Activated CD8-positive, alpha-beta memory T cell treated with anti-CD3 and anti-CD28 coated beads for 4 hours (primary cell): ENCODE results near the gene PPP1R12A.
"Not testable (repeated sequence)": the region's sequence is repeated elsewhere in the genome, so short reads cannot be mapped to it uniquely, and the experiment has no call there.

ENCODE experiments used
- DNase-seq, 2 donors: peaks; one replicate each; pipeline ENCODE4 v3.0.0-alpha.2; 2020; ENCODE audit warnings: low read depth in 2 of 2

The PPP1R12A gene

DNA sequence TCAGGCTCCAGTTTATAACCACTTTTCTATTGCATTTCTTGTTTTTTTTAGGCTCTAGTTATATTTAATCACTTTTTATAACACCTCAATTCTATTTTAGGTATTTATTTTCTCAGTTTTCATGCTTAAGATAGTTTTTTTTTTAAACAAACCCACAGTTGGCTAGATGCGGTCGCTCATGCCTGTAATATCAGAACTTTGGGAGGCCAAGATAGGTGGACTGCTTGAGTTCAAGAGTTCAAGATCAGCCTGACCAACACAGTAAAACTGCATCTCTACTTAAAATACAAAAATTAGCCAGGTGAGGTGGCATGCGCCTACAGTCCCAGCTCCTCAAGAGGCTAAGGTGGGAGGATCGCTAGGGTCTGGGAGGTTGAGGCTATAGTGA, 93.0 kb downstream of the PPP1R12A start:
- DNase-seq: no peak

DNA sequence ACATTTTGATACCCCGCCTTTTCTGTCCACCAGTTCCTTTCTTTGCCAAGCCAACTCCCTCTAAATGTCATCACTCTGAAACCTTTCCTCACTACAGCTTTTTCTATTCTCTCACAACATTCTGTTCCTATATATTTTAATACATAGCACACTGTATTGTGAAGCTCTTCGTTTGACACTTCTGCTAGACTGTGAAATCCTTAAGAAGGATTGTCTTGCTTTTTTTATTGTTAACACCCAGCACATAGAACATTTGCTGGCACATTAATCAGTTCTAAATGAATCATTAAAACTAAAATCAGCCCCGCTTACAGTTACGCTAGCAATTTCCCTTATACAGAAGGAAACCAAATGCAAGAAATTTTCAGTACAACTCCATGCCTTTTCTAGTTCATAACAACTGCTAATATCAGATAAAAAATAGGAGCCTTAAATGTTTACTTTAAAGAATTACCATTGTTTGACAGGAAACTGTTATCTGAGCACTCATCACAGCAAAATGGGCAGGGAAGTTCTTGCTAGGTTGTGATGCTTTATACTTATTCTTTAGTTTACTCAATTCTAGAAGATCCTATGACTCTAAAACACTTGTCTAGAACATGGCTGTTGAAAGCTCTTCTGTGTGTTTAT, 93.5 kb downstream of the PPP1R12A start:
- DNase-seq: no peak

DNA sequence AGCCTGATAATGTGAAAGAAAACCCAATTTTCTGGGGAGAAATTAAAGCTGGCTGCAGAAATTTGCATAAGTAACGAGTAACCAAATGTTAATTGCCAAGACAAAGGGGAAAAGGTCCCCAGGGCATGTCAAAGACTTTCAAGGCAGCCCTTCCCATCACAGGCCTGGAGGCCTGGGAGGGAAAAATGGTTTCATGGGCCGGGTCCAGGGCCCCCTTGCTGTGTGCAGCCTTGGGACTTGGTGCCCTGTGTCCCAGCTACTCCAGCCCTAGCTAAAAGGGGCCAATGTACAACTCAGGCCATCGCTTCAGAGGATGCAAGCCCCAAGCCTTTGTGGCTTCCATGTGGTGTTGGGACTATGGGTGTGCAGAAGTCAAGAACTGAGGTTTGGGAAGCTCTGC, 96.5 kb downstream of the PPP1R12A start:
- DNase-seq: no peak

DNA sequence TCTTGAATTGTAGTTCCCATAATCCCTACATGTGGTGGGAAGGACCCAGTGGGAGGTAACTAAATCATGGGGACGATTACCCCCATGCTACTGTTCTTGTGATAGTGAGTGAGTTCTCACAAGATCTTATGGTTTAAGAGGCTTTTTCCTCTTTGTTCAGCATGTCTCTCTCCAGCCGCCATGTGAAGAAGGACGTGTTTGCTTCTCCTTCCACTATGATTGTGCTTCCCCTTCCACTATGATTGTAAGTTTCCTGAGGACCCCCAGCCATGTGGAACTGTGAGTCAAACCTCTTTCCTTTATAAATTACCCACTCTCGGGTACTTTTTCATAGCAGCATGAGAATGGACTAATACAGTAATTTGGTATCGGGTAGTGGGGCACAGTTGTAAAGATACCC, 97.3 kb downstream of the PPP1R12A start:
- DNase-seq: no peak

DNA sequence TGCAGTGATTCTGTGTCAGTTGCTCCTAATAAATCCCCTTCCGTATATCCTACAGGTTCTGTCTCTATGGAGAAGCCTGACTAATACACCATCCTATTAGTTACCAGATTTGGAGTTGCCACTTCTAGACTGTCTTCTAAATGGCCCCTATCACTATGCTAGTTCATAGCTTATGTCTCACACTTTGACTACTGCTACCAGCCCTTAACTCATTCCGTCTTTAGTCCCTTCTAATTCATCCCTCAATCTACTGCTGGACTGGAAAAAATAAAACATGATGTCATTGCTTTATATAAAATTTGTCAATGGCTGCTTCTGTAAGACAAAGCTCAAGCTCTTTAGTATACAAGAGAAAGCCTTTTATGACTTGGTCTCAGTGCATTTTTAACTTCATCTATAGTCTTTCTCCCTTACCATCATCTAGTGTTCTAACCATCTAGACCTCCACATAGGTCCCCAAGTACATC, 99.5 kb downstream of the PPP1R12A start:
- DNase-seq: no peak

DNA sequence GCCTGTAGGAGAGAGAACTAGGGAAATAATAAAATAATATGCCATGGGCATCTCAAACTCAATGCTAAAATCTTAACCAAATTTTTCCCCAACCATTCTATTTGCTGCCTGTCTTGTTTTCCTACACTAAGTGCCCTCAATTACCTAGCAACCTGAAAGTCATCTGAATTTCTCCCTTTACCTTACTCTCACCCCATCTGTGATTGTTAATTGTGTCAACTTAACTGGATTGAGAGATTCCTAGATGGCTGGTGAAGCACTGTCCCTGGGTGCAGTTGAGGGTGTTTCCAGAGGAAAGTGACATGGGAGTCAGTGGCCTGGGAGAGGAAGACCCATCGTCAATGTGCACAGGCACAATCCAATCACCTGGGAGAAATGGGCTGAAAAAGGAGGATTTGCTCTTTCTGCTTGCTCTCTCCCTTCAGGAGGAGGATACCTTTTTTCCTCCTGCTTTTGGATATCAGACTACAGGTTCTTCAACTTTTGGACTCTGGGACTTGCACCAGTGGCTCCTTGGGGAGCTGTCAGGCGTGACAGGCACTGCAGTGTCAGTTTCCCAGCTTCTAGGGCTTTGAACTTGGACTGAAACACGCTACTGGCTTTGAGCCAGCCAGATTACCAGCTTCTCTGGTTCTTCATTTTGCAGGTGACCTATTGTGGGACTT, 100.1 kb downstream of the PPP1R12A start:
- DNase-seq: no peak

DNA sequence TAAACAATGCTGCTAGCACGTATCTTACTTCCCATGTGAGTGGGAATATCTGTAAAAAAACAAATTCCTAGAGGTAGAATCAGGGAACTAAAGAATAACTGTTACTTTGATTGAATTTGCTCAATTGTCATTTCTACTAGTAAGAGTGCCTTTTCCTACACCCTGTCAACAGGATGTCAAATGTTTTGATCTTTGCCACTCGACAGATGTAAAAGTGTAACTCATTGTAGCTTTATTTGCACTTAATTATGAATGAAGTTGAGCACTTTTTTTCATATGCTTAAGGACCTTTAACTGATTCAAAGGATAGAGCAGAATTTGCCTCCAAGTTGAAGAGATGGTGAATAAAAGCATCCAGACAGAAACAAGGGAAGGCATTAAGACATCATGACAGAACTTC, 104.5 kb downstream of the PPP1R12A start:
- DNase-seq: no peak

DNA sequence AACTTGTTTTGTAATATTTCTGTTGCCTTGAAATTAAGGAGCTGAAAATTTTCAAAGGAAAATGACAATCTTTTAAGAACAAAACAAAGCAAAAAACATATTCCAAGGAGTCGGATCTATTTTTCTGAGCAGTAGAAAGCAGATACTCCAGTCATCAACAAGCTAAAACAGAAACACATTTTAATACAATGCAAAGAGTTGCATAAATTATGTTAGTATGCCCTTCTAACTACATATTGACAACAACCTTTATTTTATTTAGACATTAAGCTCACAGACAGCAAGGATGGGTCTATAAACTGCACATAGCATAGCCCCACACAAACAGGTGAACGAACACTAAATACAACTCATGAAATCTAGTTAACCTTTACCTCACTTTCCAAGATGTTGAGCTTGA, 106.0 kb downstream of the PPP1R12A start:
- DNase-seq: no peak

DNA sequence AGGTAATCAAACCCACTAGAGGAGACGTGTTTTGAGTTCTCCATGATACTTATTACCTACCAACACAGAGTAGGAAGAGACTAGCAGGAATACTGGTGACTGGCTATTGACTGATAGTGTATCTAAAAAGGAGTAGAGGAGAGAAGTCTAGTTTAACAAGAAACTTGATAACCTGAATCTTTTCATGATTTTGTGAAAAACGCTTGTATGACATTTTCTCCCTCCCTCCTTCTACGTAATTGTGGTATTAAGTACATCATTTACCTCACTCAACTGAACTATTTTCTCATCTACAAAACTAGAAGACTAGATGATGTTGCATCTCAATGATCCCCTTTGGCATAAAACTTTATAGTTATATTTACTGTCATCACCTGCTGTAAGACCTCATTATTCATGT, 107.4 kb downstream of the PPP1R12A start:
- DNase-seq: no peak

DNA sequence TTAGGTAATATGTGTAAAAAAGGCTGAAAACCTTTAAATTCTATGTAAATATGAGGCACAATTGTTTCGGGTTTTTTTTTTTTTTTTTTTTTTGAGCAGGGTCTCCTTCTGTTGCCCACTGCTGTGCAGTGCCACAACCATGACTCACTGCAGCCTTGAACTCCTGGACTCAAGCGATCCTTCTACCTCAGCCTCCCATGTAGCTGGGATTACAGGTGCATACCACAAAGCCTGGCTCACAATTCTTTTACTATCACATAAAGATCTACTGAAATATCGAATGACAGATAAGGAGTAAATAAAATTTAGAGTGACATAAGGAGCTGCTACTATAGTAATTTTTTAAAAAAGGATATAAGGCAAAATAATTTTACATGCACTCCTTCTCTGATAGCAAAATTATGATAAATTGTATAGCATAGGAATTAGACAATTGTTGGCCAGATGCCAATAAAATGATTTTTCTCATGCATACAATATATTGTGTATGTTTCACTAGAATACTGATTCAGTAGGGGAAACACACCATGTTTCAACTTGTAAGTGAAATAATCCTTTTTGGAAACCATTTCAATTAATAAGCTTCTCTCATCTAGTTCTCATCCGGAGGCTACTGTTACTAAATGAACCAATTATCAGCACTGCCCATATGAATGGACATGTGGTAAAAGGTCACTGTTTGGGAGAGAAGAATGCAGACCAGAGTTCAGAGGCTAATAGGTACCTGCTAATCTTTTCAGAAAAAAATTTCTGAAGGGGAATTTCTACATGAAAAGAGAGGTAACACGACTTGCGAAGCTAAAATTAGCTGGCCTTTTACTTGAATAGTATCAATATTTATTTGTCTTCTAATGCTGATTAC, 108.4 kb downstream of the PPP1R12A start:
- no peak for DNase-seq

DNA sequence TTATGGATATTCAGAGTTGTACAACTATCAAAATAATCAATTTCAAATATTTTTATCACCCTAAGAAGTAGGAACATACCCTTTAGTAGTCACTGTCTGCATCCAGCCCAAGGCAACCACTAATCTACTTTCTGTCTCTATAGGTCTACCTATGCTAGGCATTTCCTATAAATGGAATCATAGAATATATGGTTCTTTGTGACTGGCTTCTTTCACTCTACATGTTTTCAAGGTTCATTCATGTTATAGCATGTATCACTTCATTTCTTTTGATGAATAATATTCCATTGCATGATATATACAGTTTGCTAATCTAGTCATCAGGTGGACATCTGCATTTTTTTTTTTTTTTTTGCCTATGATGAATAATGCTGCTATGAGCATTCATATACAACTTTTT, 112.4 kb downstream of the PPP1R12A start:
- no peak for DNase-seq

DNA sequence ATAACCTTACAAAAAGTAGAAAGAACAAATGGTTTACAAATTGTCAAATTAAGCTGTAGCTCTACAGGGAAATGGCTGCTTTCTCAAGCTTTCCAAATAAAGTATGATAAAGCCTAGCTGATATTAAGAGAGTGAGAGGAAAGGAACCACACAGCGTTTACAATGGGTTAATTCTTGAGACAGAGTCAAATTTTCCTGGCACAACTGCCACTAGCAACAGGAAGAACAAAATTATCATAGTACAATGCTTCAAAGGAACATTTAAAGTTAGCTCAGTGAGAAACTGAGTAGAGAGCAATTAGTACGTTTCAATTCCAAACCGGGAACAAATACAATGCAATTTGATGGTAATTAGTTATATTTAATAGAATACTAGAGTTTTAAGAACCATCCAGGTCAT, 116.0 kb downstream of the PPP1R12A start:
- no peak for DNase-seq

DNA sequence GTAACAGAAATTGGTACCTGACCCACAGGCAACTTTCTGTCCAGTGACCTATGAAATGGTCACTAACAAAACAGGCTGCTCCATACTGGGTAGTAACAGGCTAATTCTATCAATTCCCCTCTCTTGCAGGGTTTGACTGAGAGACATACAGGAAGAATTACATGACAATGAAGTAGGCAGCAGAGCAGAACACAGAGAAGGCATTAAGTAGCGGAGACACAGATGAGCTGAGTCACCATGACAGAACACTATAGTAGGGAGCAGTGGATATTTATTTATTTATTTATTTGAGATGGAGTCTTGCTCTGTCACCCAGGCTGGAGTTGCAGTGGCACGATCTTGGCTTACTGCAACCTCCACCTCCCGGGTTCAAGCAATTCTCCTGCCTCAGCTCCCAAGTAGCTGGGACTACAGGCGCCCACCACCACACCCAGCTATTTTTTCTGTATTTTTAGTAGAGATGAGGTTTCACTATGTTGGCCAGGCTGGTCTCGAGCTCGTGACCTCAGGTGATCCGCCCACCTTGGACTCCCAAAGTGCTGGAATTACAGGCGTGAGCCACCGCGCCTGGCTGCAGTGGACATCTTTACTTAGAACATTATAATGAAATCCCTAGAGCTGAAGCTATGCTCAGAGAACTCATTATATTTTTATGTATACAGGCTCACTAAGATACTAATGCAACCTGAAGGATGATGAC, 150.4 kb downstream of the PPP1R12A start:
- not testable (repeated sequence) for DNase-seq

DNA sequence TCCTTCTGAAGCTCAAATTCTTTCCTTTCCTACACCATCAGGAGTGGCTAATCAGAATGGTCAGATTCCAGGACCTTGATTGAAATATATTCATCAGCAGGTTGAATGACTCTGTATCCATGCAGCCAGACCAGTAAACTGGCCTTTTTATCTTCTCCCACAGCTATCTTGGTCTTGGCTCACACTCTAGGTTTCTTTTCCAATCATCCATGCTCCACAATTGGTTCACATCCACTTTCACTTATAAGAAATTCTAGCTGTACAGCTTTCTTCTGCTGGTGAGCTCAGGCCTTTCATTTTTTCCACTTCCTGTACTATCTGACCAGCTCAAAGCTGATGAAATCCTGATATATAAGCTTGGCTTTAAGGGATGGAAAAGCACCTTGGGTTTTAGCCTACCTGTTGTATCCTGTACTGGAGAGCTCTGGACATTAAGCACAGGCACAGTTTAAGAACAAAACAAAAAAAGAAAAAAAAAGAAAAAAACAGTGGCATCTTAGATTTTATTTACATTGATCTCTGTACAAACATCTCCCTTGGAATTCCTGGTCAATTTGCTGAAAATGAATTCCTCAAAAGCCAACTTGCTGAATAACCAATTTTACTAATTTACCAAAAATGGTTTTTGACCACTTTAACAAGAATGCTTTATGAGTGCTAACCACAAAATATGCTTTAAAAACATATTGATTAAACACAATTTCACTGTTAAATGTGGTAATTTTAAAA, 152.6 kb downstream of the PPP1R12A start:
- DNase-seq: no peak

DNA sequence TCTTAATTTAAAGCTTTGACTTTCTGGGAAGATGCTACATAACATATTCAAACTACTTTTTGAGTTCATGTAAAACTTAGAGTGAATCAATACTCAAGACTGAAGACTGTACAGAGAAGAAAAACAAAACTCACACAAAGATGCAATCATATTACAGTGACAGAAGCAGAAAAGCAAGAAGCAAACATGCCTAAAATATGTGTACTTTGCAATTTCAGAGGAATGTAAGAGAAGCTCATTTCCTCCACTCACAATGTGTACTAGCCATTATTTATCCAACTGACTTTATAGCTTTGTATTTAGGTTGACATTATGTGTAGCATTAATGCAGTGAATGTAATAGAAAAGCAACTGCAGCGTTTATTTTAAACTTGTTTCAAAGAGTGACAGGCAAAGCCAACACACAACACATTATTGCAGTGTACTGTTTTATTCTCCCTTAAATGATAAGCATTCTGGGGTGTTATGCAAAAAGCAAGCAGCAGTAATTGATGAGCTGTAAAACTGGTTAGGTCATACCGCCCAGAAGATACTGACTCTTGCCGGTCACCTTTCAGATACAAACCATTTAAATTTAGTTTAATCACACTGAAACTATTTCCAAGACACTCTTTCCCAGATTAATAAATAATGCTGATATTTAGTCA, 156.0 kb downstream of the PPP1R12A start:
- no peak for DNase-seq

DNA sequence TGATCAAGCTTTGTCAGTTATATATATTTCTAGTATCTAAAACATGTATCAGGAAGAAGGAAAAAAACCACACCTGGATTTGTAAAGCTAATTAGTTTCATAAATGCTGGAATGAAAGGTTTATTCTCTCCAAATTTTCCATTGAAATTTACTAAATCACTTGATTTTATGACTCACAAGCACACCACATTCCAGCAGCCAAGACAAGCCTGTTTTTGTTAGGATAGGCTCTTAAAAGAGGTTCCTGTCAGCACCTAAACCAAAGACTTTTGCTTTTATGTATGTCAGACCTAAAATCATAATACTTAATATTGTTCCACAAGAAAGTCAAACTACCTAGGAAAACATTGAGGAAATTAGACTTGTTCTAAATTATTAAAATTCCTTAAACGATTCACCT, 158.8 kb downstream of the PPP1R12A start:
- DNase-seq: no peak

DNA sequence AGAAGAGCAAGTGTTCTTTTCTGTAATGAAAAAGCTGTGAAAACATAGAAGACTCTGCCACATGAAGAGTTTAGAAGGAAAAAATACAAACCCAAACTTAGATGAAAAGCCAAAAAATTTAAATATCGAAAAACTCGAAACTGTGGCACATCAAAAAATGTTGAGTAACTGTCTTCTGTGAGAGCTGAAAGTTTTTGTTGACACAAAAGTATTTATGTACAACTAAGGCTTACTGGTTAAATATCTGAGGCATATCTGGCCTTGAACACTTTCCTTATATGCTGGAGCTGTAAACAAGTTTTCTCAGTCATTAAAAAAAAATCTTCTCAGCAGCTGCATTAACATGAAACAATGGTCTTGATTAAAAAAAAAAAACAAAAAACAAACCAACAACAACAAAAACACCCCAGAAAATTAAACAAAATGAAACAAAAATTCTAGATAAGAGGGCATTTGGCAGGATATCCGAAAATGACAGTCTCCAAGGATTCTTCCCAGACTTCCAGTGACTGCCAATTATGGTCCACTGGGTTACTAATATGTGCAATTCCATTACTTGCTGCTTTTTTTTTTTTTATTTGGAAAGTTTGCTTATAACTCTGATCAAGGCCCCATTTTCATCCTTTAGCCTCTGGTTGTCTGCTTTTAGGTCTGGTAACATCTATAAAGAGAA, 159.4 kb downstream of the PPP1R12A start:
- DNase-seq: no peak

DNA sequence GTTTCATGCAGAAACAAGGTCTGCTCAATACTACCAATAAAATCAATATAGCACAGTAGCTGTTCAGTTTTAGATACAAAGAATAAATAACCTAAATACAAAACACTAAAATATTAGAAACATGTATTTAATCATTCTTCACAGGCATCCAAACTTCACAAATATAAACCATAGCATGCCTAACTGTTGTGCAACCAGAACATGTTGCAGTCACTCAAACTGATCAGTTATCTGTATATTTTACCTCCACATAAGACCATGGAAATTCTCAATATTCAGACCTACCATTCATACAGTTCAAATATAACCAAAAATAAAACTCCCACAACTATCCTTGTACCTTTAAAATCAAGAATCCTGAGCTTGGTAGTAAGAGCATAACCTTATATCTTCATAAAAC, 161.0 kb downstream of the PPP1R12A start:
- DNase-seq: no peak

DNA sequence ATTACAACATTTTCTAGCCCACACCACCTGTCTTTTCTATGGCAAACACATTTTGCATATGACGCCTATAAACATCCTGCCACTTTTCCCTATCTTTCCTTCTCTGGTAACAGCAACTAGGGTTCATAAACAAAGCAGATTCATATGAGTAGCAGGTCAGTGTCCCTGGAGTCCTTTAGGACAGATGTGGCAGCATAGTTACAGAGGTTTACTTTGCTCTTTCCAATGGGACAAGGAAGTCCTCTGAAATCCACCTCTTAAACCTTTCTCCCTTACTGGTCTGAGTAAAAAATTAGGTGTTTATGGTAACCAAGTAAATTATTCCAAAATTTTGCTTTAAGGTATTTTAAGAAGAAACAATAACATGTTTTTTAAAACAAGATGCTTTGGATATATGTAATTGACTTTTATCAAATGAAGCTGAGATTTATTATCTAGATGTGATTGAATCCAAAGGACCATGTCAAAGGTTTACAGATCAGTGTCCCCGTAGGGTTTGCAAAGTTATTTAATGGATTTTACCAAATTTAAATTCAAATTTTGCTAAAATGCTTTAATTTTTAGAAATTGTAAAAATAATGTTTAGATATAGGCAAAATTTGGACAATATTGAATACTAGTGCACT, 164.9 kb downstream of the PPP1R12A start:
- DNase-seq: no peak
